GM03348 (cell line): ENCODE data around the gene CD163.
"Not testable (repeated sequence)": the region's sequence is repeated elsewhere in the genome, so short reads cannot be mapped to it uniquely, and the experiment has no call there.

Experiments
- DNase-seq: peaks from one replicate; pipeline ENCODE4 v3.0.0; 2012; ENCODE audit warnings: low spot score

Gene CD163

GRCh38 chr12:7503686-7504415 is at the start of gene CD163:
Gene CD163 (minus strand): TSS chr12:7503777. CDS start chr12:7503690, 87 bp downstream.
- DNase-seq: no peak

GRCh38 chr12:7542813-7543212 is 39.2 kb upstream of the CD163 start:
- peak; percentile 84 for DNase-seq

GRCh38 chr12:7542046-7542445 is 38.5 kb upstream of the CD163 start:
- no peak for DNase-seq

GRCh38 chr12:7514416-7514815 is 10.8 kb upstream of the CD163 start:
- DNase-seq: no peak

- DNase-seq: peak; percentile 85
Observed at GRCh38 chr12:7512553-7512952, 9.0 kb upstream of the CD163 start.

- not testable (repeated sequence) for DNase-seq
Observed at GRCh38 chr12:7509793-7510470, 6.4 kb upstream of the CD163 start.

- no peak for DNase-seq
Observed at GRCh38 chr12:7502612-7503011, 965 bp downstream of the CD163 start.

DNA sequence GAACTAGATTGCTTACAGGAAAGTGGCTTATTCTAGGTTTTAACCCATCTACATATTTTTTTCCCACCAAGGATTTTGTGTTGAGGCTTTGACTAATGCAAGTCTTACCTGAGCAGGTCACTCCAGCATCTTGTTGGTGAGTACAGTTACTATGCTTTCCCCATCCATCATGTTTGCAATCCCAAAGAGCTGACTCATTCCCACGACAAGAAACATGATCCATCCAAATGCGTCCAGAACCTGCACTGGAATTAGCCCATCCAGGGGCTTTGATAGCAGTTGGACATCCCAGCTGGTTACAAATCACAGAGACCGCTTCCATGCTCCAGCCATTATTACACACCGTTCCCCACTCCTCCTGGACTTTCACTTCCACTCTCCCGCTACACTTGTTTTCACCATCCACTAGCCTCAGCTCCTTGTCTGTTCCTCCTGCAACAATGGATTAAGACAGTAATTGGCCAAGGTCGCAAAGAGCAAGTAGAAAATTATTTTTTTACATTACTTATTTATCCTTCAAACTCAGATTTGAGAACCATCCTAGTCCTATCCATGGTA is 2.5 kb downstream of the CD163 start:
- DNase-seq: no peak

DNA sequence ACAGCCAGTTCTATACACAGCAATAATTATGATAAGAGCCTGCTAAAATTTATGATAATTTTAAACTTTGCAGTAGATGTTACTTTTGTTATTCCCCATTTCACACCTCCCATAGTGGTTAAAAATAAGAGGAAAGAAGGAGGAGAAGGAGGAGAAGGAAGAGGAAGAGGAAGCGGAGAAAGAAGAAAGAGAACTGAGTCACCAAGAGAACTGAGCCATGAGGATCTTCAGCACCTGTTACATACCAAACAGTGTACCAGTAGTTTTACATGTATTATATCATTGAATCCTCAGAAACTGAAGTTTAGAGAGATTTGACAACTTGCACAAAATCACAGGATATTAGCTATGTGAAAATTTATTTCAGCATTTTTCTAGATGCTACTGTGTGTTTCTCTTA is 3.9 kb downstream of the CD163 start:
- no peak for DNase-seq

DNA sequence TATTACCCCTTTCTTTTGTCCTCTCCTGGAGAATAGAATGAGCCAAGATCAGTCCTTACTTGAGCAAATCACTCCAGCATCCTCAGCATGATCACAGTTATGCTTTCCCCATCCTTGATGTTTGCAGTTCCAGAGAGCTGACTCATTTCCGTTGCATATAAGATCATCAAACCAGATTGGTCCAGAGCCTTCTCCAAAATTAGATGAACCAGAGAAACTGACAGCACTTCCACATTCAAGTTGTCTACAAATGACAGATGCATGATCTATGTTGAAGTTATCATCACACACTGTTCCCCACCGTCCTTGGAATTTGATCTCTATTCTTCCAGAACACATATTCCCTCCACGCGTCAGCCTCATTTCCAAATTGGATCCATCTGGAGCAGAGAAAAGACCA is 4.8 kb downstream of the CD163 start:
- DNase-seq: peak; percentile 81

- DNase-seq: peak; percentile 65
Observed at GRCh38 chr12:7497661-7498060, 5.9 kb downstream of the CD163 start.

DNA sequence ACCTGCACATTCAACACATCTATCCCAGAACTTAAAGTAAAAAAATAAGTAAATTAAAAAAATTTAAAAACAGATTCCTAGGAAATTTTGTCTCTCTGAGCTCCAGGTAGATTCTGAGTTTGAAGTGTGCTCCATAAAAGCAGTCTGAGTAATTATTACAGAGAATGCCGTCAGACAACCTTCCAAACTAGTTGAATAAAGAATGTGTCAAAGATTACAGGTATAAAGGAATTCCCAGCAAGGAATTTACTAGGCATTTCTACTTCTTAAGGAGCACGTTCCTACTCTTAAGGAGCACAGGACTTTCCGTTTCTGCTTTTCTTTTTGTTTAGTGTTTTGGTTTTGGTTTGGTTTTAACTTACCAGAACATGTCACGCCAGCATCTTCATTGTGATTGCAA is 7.1 kb downstream of the CD163 start:
- DNase-seq: no peak

DNA sequence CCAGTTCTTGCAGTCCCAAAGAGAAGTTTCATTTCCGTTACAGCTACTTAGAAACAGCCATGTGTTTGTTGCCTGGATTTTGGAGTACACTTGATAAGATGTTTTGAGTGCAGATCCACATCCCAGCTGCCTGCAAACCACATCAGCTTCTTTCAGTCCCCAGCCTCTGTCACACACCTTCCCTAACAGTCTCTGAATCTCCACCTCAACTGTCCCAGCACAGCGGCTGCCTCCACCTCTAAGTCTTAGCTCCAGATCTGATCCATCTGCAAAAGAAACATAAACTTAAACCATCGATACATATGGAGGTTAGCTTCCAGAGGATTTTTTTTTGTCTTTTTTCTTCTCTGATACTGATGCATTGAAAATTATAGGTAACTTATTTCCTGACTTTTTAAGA is 8.4 kb downstream of the CD163 start:
- DNase-seq: no peak

DNA sequence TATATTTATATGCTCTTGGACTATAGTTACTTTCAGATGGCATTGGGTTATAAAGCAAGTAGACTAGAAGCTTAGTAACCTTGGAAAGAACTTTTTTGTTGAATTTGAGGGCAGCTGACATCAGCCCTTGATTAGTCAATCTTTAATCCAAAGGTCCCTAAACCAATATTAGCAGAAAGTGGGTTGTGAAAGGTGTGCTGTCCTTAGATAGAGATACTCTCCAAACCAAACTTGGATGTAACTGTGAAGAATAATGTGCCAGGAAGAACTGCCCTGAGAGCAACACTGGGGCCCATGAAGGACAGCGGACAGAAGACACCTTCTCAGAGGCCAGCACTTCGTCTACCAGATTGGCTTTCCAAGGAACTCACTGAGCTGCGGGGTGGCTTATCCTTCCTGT is 10.6 kb downstream of the CD163 start:
- no peak for DNase-seq

- no peak for DNase-seq
Observed at GRCh38 chr12:7486512-7486911, 17.1 kb downstream of the CD163 start.

DNA sequence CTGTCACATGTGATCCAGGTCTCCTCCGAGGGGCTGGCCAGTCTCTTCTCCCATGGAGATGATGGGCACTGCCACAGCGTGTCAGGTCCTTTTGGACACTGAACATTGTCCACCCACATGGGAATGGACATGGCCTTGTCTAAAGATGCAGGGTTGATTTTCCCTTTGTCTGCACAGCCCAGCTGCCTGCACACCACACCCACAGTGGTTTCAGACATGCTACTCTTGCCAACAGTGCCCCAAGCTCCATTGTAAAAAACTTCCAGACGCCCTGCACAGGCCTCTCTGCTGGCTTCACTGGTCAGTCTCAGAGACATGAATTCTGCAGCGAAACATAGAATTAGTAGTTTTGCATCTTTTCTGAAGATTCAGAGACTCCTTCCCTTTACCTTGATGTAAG is 18.5 kb downstream of the CD163 start:
- DNase-seq: no peak

GRCh38 chr12:7483343-7483742 is 20.2 kb downstream of the CD163 start:
- no peak for DNase-seq

DNA sequence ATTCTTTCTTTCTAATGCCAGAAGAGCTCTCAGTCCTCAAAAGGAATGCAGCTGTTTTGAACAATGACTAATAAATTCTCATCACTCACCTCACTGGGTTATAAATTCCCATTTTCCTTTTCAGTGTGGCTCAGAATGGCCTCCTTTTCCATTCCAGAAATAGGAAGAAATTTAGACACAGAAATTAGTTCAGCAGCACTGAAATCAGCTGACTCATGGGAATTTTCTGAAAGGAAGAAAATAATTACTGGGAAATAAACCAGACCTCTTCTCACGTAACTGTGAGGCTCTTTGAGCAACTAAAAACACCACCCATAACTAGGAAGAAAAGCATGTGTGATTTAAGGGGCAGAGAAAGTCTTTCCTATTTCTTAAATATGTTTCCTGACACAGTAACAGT is 23.8 kb downstream of the CD163 start:
- DNase-seq: peak; percentile 24

DNA sequence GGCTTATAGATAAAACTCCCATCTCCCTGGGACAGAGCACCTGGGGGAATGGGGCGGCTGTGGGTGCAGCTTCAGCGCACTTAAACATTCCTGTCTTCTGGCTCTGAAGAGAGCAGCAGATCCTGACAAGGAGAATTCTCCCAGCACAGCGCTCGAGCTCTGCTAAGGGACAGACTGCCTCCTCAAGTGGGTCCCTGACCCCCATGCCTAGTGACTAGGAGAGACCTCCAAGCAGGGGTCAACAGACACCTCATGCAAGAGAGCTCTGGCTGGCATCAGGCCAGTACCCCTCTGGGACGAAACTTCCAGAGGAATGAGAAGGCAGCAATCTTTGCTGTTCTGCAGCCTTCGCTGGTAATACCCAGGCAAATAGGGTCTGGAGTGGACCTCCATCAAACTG is 31.5 kb downstream of the CD163 start:
- DNase-seq: no peak

DNA sequence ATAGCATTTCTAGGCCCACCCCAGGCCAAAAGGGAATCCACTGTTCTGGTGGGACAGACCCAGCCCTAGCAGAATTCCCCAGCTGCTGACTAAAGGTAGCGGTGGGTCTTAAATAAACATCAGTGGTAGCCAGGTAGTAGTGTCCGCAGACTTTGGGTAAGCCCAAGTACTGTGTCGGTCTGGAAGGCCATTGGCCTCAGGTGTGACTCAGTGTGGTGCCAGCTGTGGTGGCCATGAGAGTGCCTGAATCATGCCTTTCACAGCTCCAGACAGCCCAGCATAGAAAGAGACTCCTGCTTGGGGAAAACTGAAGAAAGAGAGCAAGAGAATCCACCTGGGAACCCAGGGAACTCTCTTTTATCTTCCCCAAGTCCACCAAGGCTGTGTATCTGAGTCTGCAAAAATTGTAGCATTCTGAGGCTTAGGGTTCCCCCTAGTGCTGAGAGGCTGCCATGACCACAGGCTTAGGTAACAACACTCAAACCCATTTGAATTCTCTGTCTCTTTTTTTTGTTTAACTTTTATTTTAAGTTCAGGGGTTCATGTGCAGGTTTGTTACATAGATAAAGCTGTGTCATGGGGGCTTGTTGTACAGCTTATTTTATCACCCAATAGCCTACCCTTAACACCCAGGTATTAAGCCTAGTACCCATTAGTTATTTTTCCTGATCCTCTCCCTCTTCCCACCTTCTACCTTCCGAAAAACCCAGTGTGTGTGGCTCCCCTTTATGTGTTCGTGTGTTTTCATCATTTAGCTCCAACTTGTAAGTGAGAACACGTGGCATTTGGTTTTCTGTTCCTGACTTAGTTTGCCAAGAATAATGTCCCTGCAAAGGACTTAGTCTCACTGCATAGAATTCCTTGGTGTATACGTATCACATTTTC is 43.0 kb downstream of the CD163 start:
- peak; percentile 76 for DNase-seq

- DNase-seq: no peak
Observed at GRCh38 chr12:7459973-7460372, 43.6 kb downstream of the CD163 start.

DNA sequence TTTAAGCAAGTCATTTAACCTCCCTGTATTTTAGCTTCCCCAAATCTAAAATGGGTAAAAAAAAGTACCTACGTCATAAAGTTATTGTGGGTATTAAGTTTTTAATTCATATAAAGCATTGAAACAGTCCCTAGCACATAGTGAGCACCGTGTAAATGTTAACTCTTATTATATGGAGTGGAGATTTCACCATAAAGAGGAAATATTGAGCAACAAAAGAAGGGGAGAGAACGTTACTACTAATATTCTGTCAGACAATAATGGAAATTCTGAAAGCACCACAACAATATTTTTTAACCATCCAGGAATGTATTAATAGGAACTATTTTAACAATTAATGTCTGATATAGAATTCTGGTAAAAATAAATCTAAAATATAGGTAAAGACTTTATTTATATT is 51.8 kb downstream of the CD163 start:
- no peak for DNase-seq

- DNase-seq: no peak
Observed at GRCh38 chr12:7450667-7451066, 52.9 kb downstream of the CD163 start.
